ENCODE measurements around the gene EEF1G.
"Not testable (repeated sequence)": the region's sequence is repeated elsewhere in the genome, so short reads cannot be mapped to it uniquely, and the experiment has no call there.

The EEF1G gene

DNA sequence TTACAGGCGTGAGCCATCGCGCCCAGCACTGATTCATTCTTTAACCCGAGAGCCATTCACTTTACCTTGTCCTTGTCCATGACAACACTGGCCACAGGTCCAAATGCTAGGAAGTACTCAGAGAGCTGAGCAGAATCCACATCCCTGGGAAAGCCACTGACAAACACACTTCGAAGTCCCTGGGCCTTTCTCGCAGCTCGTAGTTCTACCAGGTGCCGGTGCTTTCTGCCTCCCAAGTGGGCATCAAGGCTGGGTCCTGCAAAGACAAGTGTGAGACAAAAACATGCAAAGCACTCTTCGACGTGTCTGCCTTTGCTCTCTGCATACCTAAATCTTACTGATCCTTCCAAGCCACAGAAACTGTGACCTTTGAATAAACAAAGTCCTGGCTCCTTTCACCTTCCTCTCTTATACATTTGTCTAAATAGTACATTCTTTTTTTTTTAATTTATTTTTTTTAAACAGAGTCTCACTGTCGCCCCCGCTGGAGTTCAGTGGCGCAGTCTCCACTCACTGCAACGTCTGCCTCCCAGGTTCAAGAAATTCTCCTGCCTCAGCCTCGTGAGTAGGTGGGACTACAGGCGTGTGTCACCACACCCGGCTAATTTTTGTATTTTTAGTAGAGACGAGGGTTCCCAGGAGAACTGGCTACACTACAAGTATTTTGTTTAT lies 15.4 kb upstream of the EEF1G start:
- TF ChIP-seq, protein P1, sequence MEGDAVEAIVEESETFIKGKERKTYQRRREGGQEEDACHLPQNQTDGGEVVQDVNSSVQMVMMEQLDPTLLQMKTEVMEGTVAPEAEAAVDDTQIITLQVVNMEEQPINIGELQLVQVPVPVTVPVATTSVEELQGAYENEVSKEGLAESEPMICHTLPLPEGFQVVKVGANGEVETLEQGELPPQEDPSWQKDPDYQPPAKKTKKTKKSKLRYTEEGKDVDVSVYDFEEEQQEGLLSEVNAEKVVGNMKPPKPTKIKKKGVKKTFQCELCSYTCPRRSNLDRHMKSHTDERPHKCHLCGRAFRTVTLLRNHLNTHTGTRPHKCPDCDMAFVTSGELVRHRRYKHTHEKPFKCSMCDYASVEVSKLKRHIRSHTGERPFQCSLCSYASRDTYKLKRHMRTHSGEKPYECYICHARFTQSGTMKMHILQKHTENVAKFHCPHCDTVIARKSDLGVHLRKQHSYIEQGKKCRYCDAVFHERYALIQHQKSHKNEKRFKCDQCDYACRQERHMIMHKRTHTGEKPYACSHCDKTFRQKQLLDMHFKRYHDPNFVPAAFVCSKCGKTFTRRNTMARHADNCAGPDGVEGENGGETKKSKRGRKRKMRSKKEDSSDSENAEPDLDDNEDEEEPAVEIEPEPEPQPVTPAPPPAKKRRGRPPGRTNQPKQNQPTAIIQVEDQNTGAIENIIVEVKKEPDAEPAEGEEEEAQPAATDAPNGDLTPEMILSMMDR (IDR thresholded peaks at IDR 0.05; ENCODE audit: borderline replicate concordance, control extremely low read depth, extremely low read depth, insufficient read depth, missing control alignments): no peak
- in situ Hi-C loops (cut with MboI; ENCODE audit: low sequenced_read_pairs, unreplicated experiment): no loop called here
- DNase-seq (ENCODE audit: low spot score): no peak

DNA sequence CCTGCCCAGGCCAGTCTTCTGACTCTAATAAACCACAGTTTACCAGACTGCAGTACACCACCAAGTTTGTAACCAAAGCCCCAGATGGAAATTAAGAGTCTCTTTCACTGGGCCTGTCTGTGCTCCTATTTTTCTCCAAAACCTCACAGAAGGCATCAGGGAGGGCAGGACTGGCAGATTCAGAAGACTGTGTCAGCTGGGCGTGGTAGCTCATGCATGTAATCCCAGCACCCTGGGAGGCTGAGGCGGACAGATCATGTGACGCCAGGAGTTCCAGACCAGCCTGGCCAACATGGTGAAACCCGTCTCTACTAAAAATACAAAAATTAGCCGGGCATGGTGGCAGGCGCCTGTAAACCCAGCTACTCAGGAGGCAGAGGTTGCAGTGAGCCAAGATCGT lies 11.7 kb upstream of the EEF1G start:
- in situ Hi-C loops (cut with MboI; ENCODE audit: low sequenced_read_pairs, unreplicated experiment); DNase-seq (ENCODE audit: low spot score): not testable (repeated sequence)

GRCh38 chr11:62581735-62582134 lies 8.0 kb upstream of the EEF1G start:
- DNase-seq (ENCODE audit: low spot score): not testable (repeated sequence)

GRCh38 chr11:62580959-62581715 lies 7.4 kb upstream of the EEF1G start:
- TF ChIP-seq, protein P1 (IDR thresholded peaks at IDR 0.05; ENCODE audit: borderline replicate concordance, control extremely low read depth, extremely low read depth, insufficient read depth, missing control alignments): no peak
- DNase-seq (ENCODE audit: low spot score): no peak
- in situ Hi-C loops (cut with MboI; ENCODE audit: low sequenced_read_pairs, unreplicated experiment): no loop called here

More at GRCh38 chr11:62581735-62582134, 8.0 kb upstream of the EEF1G start:
- in situ Hi-C loops (cut with MboI; ENCODE audit: low sequenced_read_pairs, unreplicated experiment): not testable (repeated sequence)

- no peak for DNase-seq (ENCODE audit: low spot score)
- TF ChIP-seq, protein P1 (IDR thresholded peaks at IDR 0.05; ENCODE audit: borderline replicate concordance, control extremely low read depth, extremely low read depth, insufficient read depth, missing control alignments): no peak
- in situ Hi-C loops (cut with MboI; ENCODE audit: low sequenced_read_pairs, unreplicated experiment): no loop called here
Observed at GRCh38 chr11:62579252-62579651, 5.6 kb upstream of the EEF1G start.

DNA sequence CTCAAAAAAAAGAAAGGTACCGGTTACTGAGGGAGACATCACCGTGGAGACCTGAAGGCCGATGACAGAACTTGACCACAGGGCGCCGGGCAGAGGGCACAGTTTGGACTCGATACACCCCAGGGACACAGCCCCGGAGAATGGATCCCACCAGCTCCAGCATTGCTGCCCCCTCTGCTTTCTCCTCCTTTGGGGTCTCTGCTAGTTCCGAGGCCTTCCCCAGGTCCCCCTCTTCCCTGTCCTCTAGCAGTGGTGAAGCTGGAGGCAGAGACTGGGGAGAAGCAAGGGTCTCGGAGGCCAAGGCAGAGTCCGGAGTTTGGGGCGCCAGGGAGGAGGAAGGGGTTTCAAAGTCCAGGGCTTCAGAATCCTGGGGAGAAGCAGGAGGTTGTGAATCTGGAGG lies 4.8 kb upstream of the EEF1G start:
- no peak for DNase-seq (ENCODE audit: low spot score)
- in situ Hi-C loops (cut with MboI; ENCODE audit: low sequenced_read_pairs, unreplicated experiment): no loop called here
- TF ChIP-seq, protein P1 (IDR thresholded peaks at IDR 0.05; ENCODE audit: borderline replicate concordance, control extremely low read depth, extremely low read depth, insufficient read depth, missing control alignments): no peak

DNA sequence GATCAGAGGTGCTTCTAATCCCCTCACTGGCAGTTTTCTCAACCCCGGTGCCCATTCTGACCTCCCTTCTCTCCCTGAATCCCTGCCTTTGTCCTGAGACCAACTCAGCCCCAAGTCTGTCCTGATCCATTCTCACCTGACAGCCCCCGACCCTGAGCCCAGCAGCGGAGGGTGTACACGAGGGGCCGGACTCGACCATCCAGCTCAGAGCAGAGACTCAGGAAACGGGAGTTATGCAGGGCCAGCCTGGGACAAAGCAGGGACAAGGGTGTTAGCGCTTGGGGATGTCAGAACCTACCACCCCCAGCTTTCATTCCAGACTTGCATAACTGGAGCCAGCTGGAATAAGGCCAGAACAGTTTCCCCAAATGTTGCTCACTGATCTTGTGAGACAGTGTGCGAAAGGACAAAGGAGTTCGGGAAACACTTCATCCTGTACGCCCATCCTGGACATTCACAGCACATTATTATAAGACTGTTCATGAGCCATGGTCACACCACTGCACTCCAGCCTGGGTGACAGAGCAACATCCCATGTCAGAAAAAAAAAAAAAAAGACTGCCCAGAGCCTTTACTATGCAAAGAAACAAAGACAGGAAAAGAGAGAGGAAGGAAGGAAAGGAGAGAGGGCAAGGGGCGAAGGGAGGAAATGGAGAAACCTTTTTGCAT lies 3.5 kb upstream of the EEF1G start:
- DNase-seq (ENCODE audit: low spot score): no peak
- in situ Hi-C loops (cut with MboI; ENCODE audit: low sequenced_read_pairs, unreplicated experiment): no loop called here
- TF ChIP-seq, protein P1 (IDR thresholded peaks at IDR 0.05; ENCODE audit: borderline replicate concordance, control extremely low read depth, extremely low read depth, insufficient read depth, missing control alignments): no peak

All from GM13976 (cell line).